ENCODE results near the gene ANKS6.
A peak's percentile ranks its signal among the peaks of the same experiment; 100 is the strongest.

Gene ANKS6

GRCh38 chr9:98805506-98806272, 9.3 kb upstream of the ANKS6 start:
- Histone ChIP-seq H3K27ac (ENCODE audit: low read depth, low read length) (no peak overlapping the region), H3K9me3 (ENCODE audit: control insufficient read depth, insufficient read depth, low read length) (no peaks in the 10 kb centered on the region), H3K9ac (ENCODE audit: low read depth, low read length) (no peak overlapping the region), H3K4me1 (ENCODE audit: control insufficient read depth, insufficient read depth, low read length) (peaks cover 28% of the 10 kb centered on the region), H3K4me3 (ENCODE audit: low read depth, low read length) (no peak overlapping the region), H3K36me3 (ENCODE audit: control insufficient read depth, insufficient read depth, low read length) (no peaks in the 10 kb centered on the region), H3K27me3 (ENCODE audit: control insufficient read depth, insufficient read depth, low read length) (peaks cover 7% of the 10 kb centered on the region)

GRCh38 chr9:98804083-98804482, 7.7 kb upstream of the ANKS6 start:
- peaks cover 7% of the 10 kb centered on the region for H3K27me3 ChIP-seq (ENCODE audit: control insufficient read depth, insufficient read depth, low read length)
- no peak overlapping the region for H3K27ac ChIP-seq (ENCODE audit: low read depth, low read length)
- H3K4me3 ChIP-seq (ENCODE audit: low read depth, low read length) = no peak overlapping the region
- H3K4me1 ChIP-seq (ENCODE audit: control insufficient read depth, insufficient read depth, low read length) = peaks cover 32% of the 10 kb centered on the region
- no peaks in the 10 kb centered on the region for H3K9me3 ChIP-seq (ENCODE audit: control insufficient read depth, insufficient read depth, low read length)
- H3K9ac ChIP-seq (ENCODE audit: low read depth, low read length) = no peak overlapping the region
- no peaks in the 10 kb centered on the region for H3K36me3 ChIP-seq (ENCODE audit: control insufficient read depth, insufficient read depth, low read length)

- Histone ChIP-seq H3K9ac (ENCODE audit: low read depth, low read length) (no peak overlapping the region), H3K27ac (ENCODE audit: low read depth, low read length) (no peak overlapping the region), H3K4me3 (ENCODE audit: low read depth, low read length) (no peak overlapping the region), H3K9me3 (ENCODE audit: control insufficient read depth, insufficient read depth, low read length) (0 out of 2 replicates have a peak, but pooled peaks cover 4% of the 10 kb centered on the region), H3K4me1 (ENCODE audit: control insufficient read depth, insufficient read depth, low read length) (peaks cover 23% of the 10 kb centered on the region), H3K36me3 (ENCODE audit: control insufficient read depth, insufficient read depth, low read length) (no peaks in the 10 kb centered on the region), H3K27me3 (ENCODE audit: control insufficient read depth, insufficient read depth, low read length) (peaks cover 3% of the 10 kb centered on the region; the same call in 1 of the 2 replicates)
Measured at GRCh38 chr9:98801969-98802371, 5.6 kb upstream of the ANKS6 start.

GRCh38 chr9:98801561-98801960, 5.2 kb upstream of the ANKS6 start:
- no peak overlapping the region for H3K9ac ChIP-seq (ENCODE audit: low read depth, low read length)
- no peaks in the 10 kb centered on the region for H3K36me3 ChIP-seq (ENCODE audit: control insufficient read depth, insufficient read depth, low read length)
- H3K4me1 ChIP-seq (ENCODE audit: control insufficient read depth, insufficient read depth, low read length) = peaks cover 27% of the 10 kb centered on the region
- 0 out of 2 replicates have a peak, but pooled peaks cover 4% of the 10 kb centered on the region for H3K9me3 ChIP-seq (ENCODE audit: control insufficient read depth, insufficient read depth, low read length)
- H3K27me3 ChIP-seq (ENCODE audit: control insufficient read depth, insufficient read depth, low read length) = peaks cover 4% of the 10 kb centered on the region; the same call in 1 of the 2 replicates
- no peak overlapping the region for H3K27ac ChIP-seq (ENCODE audit: low read depth, low read length)
- no peak overlapping the region for H3K4me3 ChIP-seq (ENCODE audit: low read depth, low read length)

GRCh38 chr9:98798254-98798653, 1.9 kb upstream of the ANKS6 start:
- Histone ChIP-seq H3K9ac (ENCODE audit: low read depth, low read length) (no peak overlapping the region), H3K4me1 (ENCODE audit: control insufficient read depth, insufficient read depth, low read length) (peaks cover 26% of the 10 kb centered on the region), H3K36me3 (ENCODE audit: control insufficient read depth, insufficient read depth, low read length) (no peaks in the 10 kb centered on the region), H3K9me3 (ENCODE audit: control insufficient read depth, insufficient read depth, low read length) (0 out of 2 replicates have a peak, but pooled peaks cover 4% of the 10 kb centered on the region), H3K4me3 (ENCODE audit: low read depth, low read length) (no peak overlapping the region), H3K27me3 (ENCODE audit: control insufficient read depth, insufficient read depth, low read length) (peaks cover 4% of the 10 kb centered on the region; the same call in 1 of the 2 replicates), H3K27ac (ENCODE audit: low read depth, low read length) (no peak overlapping the region)

GRCh38 chr9:98797491-98797890, 1.1 kb upstream of the ANKS6 start:
- Histone ChIP-seq H3K9me3 (ENCODE audit: control insufficient read depth, insufficient read depth, low read length) (0 out of 2 replicates have a peak, but pooled peaks cover 4% of the 10 kb centered on the region), H3K9ac (ENCODE audit: low read depth, low read length) (no peak overlapping the region), H3K4me3 (ENCODE audit: low read depth, low read length) (no peak overlapping the region), H3K27me3 (ENCODE audit: control insufficient read depth, insufficient read depth, low read length) (peaks cover 4% of the 10 kb centered on the region; the same call in 1 of the 2 replicates), H3K4me1 (ENCODE audit: control insufficient read depth, insufficient read depth, low read length) (peaks cover 26% of the 10 kb centered on the region), H3K27ac (ENCODE audit: low read depth, low read length) (no peak overlapping the region), H3K36me3 (ENCODE audit: control insufficient read depth, insufficient read depth, low read length) (no peaks in the 10 kb centered on the region)

- peaks cover 4% of the 10 kb centered on the region; the same call in 1 of the 2 replicates for H3K27me3 ChIP-seq (ENCODE audit: control insufficient read depth, insufficient read depth, low read length)
- no peaks in the 10 kb centered on the region for H3K36me3 ChIP-seq (ENCODE audit: control insufficient read depth, insufficient read depth, low read length)
- H3K4me3 ChIP-seq (ENCODE audit: low read depth, low read length) = peak overlapping the region; percentile 78
- no peak overlapping the region for H3K27ac ChIP-seq (ENCODE audit: low read depth, low read length)
- peaks cover 32% of the 10 kb centered on the region for H3K4me1 ChIP-seq (ENCODE audit: control insufficient read depth, insufficient read depth, low read length)
- H3K9ac ChIP-seq (ENCODE audit: low read depth, low read length) = no peak overlapping the region; the same call in 1 of the 2 replicates
- 0 out of 2 replicates have a peak, but pooled peaks cover 4% of the 10 kb centered on the region for H3K9me3 ChIP-seq (ENCODE audit: control insufficient read depth, insufficient read depth, low read length)
Measured at GRCh38 chr9:98795970-98796363, 388 bp downstream of the ANKS6 start.

- H3K9ac ChIP-seq (ENCODE audit: low read depth, low read length) = no peak overlapping the region; the same call in 1 of the 2 replicates
- 0 out of 2 replicates have a peak, but pooled peaks cover under 1% of the 10 kb centered on the region for H3K36me3 ChIP-seq (ENCODE audit: control insufficient read depth, insufficient read depth, low read length)
- H3K9me3 ChIP-seq (ENCODE audit: control insufficient read depth, insufficient read depth, low read length) = 0 out of 2 replicates have a peak, but pooled peaks cover 4% of the 10 kb centered on the region
- H3K27me3 ChIP-seq (ENCODE audit: control insufficient read depth, insufficient read depth, low read length) = peaks cover 4% of the 10 kb centered on the region; the same call in 1 of the 2 replicates
- H3K4me3 ChIP-seq (ENCODE audit: low read depth, low read length) = peak overlapping the region; percentile 78
- peaks cover 33% of the 10 kb centered on the region for H3K4me1 ChIP-seq (ENCODE audit: control insufficient read depth, insufficient read depth, low read length)
- H3K27ac ChIP-seq (ENCODE audit: low read depth, low read length) = no peak overlapping the region
Measured at GRCh38 chr9:98795295-98795955, 930 bp downstream of the ANKS6 start.

GRCh38 chr9:98794802-98795201, 1.6 kb downstream of the ANKS6 start:
- Histone ChIP-seq H3K9ac (ENCODE audit: low read depth, low read length) (no peak overlapping the region), H3K36me3 (ENCODE audit: control insufficient read depth, insufficient read depth, low read length) (peaks cover 7% of the 10 kb centered on the region), H3K9me3 (ENCODE audit: control insufficient read depth, insufficient read depth, low read length) (0 out of 2 replicates have a peak, but pooled peaks cover 4% of the 10 kb centered on the region)

GRCh38 chr9:98793031-98793430, 3.3 kb downstream of the ANKS6 start:
- Histone ChIP-seq H3K4me3 (ENCODE audit: low read depth, low read length) (no peak overlapping the region), H3K4me1 (ENCODE audit: control insufficient read depth, insufficient read depth, low read length) (peaks cover 20% of the 10 kb centered on the region), H3K9me3 (ENCODE audit: control insufficient read depth, insufficient read depth, low read length) (no peaks in the 10 kb centered on the region), H3K9ac (ENCODE audit: low read depth, low read length) (no peak overlapping the region), H3K36me3 (ENCODE audit: control insufficient read depth, insufficient read depth, low read length) (peaks cover 25% of the 10 kb centered on the region), H3K27me3 (ENCODE audit: control insufficient read depth, insufficient read depth, low read length) (peaks cover 4% of the 10 kb centered on the region; the same call in 1 of the 2 replicates), H3K27ac (ENCODE audit: low read depth, low read length) (no peak overlapping the region)

More at GRCh38 chr9:98794802-98795201, 1.6 kb downstream of the ANKS6 start:
- Histone ChIP-seq H3K4me3 (ENCODE audit: low read depth, low read length) (peak overlapping the region; percentile 78), H3K27ac (ENCODE audit: low read depth, low read length) (no peak overlapping the region), H3K4me1 (ENCODE audit: control insufficient read depth, insufficient read depth, low read length) (peaks cover 27% of the 10 kb centered on the region), H3K27me3 (ENCODE audit: control insufficient read depth, insufficient read depth, low read length) (peaks cover 4% of the 10 kb centered on the region; the same call in 1 of the 2 replicates)
